Measurements from ENCODE around the gene THAP3.

THAP3 gene

DNA sequence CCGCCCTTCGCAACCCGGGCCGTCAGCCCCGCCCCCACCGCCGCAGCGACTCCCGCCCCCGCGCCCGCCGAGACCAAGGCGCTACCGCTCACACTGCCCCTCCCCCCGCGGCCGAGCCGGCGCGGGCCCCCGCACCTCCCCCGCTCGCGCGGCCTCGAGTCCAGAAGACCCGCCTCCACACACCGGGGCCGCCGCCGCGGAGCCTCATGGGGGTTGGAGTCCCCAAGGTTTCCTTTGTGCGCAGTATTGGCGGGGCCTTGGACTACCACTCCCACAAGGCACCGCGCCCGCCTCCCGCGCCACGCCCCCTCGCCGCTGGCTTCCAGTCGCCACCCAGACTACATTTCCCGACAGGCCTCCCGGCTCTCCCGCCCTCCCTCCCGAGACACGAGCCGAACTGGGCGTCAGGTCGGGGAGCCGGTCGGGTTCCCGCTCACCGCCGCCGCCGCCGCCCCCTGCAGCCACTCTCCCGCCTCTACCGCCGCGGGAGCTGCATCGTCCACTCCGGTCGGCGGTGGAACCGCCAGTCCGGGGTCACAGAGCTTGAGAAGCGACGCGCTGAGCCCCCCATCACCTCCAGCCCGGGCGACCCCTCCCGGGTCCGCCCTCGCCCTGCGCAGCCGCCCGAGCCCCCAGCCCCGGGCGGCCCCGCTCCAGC is 11.2 kb upstream of the THAP3 start, which contains the start of gene PHF13:
Gene PHF13, plus strand, starts transcription at position 371 of the 658 bp plus-strand sequence. CDS start 336 bp downstream, outside the sequence.
- DNase-seq = peak; percentile 99

DNA sequence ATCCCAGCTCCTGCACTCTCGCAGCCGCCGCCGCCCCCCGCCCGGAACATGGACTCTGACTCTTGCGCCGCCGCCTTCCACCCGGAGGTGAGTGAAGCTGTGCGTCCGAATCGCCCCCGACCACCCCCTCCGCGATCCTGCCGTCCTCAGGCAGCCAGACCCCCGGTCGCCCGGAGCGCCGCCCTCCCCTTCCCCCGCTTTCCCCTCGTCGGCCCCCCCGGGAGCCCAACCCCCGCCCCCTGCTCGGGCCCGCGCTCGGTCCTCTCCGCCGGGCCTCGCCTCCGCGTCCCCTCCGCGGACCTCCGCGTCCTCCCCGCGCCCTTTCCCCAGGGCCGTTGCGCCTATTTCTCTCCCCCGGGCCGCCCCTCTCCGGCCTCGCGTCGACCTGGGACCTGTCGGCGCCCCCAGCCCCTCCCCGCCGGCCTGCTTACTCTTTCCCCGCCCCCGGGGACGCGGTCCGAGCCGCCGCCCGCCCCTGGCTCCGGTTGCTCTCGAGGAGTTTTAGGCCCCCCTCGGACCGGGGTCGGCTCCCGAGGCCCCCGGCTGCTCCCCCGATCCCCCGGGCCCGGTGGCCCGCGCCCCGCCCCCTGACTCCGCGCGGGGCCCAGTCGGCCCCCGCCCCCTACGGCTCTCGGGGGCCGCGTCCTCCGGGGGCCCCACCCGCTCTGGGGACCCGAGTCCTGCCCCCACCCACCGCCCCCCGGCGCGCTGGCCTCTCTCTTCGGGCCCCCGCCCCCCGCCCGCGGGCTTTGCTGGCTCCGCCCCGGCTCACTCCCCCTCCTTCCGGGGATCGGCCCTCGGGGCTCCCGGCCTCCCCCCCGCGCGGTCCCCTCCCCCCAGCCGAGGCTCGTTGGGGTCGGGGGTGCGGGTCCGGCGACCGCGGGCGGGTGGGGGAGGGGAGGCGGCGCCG is 10.4 kb upstream of the THAP3 start:
- peak in 1 of 2 experiments; percentile 21 for DNase-seq

DNA sequence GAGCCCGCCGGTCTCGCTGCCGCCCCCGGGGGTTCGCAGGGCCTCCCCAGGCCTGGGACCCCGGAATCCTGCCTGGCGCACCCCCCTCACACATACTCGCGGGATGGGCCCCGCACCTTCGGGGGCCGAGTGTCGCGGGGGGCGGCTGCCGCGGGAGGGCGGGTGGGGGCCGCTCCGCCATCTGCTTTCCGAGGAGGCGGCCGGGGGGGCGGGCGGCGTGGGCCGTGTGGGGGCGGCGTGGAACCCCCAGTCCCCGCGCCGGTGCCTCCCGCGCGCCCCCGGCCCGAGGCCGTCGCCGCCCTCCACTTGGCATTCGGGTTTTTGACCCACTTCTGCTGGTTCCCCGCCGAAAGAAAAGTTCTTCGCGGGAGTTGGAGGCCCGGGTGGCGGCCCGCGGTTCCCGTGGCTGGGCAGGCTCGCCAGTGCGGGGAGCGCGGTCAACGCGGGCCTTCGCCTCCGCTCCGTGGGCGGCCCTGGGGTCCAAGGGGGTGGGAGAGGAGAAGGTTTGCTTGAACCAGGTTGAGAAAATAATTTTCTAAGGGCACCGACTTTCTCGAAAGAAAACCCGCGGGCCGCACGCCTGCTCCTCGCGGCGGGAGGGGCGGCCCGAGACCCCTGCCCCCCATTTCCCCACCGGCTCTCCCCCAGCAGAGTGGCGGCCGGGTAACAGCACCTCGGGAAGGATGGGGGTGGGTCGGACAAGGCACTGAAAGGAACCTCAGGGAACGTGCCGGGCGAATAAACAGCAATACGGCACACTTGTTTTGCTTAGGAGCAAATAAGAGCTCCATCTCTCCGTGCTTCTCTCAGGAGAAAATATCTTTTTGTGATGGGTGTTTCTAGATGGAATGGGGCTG is 9.5 kb upstream of the THAP3 start:
- no peak for DNase-seq

DNA sequence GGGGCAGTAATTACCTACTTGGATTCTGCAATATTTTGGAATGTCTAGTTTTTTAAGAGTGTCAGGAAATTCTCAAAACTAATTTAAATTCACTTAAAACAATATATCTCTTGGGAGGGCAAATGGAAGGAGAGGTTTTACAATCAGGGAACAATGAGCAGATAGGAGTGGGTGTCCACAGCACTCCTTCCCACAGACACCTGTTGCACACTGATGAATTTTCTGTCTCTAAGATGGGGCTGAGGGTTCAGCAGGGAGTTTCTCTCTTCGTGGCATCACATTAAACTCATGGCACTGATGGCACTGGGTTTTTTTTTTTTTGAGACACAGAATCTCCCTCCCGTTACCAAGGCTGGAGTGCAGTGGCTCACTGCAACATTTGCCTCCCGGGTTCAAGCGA is 5.6 kb upstream of the THAP3 start:
- no peak for DNase-seq

DNA sequence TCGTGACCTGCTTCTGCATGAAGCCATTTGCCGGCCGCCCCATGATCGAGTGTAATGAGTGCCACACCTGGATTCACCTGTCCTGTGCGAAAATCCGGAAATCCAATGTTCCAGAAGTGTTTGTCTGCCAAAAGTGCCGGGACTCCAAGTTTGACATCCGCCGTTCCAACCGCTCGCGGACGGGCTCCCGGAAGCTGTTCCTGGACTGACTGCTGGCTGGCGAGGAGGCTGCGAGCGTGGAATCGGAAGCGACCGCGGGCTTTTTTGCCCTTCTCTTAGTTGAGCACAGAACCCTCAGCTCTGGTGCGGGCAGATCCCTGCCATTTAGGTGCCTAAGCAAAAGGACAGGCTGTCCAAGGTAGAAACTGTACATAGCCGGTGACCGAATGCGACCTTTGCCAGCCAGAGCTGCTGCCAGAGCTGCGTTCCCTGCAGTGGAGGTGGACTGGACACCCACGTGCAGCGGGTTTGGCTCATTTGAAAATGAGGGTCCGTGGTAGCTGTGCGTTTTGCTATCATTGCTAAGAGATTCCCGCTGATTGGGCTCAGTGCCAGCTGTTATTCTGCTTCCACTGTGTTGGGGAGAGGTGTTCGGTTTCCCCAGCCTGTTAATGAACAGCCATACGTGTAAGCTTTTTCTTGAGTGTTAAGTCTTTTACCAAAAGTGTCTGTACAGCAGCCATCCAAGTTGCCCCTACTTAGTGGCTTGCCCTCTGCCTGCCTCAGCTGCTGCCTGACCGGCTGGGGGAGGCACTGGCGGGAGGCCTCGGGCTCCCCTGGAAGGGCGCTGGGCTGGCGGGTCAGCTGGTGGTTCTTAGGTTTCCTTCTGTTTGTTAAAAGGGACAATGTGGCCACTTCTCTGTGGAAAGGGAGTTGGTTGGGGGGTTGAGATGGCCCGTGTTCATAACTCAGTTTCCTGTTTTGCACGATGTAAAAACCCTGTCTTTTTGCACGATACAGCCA is 3.0 kb upstream of the THAP3 start:
- DNase-seq = peak in 1 of 2 experiments; percentile 29

DNA sequence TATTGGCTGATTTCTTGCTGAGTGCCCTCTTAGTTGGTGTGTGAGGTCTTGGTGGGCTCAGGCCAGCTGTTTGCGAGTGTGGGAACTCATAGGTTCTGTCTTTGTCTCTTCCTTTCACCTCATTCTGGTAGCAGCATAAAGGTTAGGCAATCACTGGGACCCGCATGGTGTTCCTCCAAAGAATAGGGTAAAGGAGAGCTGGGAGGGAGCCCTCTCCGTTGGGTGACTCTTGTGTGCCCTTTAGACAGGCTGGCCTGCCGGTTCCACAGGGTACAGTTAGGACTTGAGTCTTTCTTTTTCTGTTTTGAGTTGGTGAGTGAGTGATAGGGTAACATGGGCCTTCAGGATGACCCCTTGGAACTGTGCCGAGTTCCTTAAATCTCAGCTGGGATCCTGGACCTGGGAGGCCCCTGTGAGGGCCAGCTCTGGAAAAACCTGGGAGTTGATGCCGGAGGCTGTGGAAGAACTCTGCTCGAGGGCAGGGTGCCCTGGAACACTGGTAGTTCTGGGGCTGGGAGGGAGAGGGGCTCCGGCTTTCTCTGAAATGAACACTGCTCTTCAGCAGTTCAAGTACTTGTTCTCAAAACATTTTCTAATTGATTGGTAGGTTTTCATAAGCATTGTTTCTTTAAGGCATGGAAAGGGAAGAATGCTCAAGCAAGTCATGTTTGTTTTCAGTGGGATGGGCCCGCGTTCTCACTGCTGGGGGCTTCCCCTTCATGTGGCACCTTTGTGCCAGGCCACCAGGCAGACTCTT is 2.1 kb upstream of the THAP3 start:
- DNase-seq = no peak

DNA sequence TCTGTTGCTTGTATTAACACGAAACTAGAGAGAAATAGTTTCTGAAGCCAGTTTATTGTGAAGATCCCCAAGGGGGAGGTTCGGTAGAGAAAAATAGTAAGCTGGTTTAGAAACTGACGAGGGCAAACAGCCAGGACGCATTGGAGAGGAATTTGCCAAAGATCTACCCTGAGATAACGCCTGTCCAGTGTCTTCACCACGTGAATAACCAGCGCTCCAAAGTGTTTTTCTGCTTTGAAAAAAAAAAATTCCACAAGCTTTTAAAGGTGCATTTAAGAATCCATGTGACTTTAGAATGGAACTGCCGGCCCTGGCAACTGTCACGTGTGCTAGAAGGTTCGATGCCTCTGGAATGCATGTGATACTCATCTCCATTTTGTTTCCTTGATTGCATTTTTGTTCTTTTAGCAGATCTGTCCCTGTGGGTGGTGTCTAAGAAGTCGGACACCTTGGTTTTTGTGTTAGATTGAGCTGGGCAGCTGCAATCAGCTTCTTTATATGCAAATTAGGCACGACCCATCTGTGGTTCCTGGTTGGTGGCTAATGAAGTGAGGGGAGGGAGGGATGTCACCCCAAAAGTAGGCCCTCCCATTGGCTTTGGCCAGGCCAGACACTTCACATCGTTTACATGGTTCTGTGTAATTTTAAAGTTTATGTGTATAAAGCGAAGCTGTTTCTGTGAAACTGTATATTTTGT is 1.3 kb upstream of the THAP3 start:
- no peak for DNase-seq

DNA sequence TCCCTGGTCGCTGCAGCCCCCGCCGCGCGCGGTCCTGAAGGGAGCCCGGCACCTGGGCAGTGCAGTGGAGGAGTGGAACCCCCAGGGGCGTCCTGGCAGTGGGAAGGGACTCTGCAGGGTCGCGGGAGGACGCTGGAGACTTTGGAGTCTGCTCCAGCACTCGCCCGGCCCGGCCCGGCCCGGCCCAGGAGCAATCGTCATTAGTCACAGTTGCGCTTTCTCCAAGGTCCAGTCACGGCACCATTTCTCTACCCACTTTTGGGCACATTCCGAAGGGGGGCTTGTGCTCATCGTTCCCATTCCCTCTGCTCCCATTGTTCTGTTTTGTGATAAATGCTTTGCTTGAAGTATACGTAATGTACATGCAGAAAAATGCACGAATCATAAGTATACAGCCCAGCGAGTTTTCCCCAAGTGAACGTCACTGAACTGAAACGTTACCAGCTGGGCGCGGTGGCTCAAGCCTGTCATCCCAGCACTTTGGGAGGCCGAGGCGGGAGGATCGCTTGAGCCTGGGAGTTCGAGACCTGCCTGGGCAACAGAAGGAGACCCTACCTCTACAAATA is 999 bp downstream of the THAP3 start:
- no peak for DNase-seq

DNA sequence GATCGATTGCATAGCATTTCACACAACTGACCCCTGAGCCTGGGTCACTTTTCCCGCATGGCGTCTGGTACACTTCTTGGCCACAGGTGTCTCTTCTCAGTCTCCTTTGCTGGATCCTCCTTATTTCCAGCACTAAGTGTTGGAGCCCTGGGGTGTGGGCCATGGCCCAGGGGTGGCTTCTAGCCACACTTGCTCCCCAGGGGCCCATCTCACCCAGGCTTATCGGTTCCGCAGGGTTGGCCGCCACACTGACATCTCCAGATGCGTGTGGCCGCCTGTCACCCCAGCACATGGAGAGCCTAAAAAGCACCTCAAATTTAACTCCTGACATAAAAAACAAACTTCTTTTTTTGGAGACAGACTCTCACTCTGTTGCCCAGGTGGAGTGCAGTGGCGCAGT is 2.4 kb downstream of the THAP3 start:
- DNase-seq = no peak

DNA sequence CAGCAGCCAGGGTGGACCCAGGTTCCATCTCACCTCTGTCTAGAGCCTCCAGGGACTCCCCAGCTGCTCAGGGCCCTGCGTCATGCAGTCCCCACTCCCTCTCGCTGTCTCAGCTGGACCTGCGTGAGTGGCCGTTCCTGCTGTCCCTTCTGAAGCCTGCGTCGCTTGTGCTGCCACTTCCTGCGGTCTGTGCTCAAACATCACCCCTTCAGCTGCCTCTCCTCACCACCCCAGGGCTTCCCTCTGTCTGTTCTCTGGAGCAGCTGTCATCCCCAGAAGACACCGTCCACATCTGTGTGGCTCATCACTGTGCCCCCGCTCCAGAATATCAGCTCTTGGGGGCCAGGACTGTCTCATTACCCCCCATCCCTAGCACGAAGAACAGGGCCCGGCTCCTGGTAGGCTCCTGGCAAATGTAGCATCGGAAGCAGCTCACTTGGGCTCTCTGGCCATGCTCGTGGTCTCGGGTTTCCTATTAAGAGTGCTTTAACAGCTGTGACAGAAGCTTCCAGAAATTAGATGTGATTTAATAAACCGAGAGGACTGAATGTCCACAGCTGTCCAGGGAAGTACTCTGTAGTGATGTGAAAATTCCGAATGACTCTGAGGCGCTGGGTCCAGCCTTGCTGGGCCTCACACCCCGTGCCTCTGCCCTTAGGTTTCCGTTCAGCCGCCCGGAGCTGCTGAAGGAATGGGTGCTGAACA is 3.3 kb downstream of the THAP3 start:
- DNase-seq = no peak

DNA sequence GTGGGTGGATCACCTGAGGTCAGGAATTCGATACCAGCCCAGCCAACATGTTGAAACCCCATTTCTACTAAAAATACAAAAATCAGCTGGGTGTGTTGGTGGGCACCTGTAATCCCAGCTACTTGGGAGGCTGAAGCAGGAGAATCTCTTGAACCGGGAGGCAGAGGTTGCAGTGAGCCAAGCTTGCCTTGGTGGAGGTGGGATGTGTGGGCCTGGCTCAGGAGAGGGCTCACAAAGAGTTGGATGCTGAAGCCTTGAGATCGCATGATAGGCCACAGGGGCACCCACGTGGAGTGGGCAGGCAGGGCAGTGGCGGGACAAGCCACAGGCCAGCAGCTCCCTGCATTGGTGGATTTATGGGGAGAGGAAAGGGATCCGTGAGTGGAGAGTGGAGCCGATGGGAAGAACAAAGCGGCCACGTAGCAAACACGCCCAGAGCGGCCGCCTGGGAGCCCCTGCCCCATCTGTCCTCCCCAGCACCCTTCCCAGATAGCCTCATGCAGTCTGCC is 4.4 kb downstream of the THAP3 start:
- DNase-seq = no peak

DNA sequence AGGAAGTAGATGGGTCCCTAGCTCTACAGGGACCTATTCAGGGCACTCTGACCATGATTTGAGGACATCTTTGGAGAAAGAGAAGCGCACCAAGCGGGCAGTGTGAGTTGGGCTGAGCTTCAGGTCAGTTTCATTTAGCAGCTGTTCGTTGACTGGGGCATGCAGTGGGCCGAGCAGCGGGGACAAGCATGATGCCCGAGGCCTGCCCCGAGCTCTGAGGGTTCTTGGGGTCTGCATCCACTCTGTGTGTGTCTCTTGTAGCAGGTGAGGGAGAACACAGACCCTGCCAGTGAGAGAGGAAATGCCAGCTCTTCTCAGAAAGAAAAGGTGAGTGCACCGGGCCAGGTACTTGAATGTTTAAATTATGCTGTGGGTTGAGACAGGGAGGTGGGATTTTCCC is 5.4 kb downstream of the THAP3 start:
- no peak for DNase-seq

DNA sequence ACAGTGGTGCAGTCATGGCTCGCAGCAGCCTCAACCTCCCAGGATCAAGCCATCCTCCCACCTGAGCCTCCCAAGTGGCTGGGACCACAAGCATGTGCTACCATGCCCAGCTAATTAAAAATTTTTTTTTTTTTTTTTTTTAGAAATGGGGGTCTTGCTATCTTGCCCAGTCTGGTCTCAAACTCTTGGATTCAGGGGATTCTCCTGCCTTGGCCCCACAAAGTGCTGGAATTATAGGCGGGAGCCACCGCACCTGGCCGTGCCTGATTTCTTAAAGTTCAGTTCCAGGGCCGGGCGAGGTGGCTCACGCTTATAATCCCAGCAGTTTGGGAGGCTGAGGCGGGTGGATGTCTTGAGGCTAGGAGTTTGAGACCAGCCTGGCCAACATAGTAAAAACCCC is 6.4 kb downstream of the THAP3 start:
- DNase-seq = no peak

DNA sequence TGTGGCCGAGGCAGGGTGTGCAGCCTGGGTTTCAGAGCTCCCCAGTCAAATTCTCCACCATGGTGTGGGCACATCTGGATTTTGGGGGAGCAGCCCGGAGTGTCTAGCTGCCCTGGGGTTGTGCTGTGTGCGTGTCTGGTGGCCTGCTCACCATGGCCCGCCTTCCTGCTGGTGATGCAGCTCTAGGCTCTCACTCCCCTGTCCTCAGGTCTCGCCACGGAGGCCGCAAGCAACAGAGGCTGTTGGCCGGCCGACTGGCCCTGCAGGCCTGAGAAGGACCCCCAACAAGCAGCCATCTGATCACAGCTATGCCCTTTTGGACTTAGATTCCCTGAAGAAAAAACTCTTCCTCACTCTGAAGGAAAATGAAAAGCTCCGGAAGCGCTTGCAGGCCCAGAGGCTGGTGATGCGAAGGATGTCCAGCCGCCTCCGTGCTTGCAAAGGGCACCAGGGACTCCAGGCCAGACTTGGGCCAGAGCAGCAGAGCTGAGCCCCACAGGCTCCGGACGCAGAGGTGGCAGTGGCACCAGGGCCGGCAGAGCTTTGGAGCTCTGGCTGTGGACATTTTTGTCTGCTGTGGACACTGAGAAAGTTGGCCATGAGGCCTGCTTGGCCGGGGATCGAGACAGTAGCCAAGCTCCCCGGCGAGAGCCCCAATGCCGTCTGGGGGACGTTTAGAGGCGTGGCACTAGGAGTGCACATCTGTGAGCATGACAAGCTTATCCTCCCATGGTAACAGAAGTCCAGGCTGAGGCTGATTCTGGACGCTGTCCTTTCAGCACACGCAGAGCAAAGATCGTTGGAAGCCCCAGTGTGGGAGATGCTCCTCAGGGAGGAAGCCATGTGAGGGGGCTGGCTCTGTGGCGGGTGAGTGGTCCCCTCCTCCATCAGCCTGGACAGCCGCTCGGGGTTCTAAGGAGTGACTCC is 8.2 kb downstream of the THAP3 start:
- no peak for DNase-seq

DNA sequence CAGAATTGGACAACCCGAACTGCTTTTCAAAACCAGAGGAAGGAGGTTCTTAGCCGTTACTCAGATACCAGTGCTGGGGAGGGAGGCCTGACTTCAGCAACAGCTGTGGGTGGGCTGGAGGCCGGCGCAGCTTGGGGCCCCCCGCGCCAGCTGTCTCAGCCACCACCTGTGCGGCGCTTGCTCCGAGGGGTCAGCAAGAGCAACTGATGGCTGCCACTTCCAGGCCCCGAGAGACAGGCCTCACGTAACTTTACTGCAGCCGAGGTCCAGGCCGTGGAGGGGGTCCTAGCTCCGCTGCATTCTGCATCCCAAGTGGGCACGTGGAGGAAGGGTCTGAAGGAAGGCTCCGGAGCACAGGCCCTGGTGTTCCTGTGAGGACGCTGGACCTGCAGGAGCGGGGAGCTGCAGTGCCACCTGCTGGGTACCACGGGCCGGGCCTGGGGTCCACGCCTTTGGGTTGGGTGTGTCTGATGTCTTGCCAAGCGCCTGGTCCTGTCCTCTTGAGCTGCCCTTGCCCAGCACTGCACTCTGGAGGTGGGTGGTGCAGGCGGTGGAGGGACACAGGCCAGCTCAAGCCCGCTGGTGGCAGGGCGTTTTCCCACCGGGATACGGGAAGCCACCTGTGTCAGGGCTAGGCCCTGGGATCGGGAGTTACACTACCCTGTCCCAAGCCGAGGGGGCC is 9.8 kb downstream of the THAP3 start:
- DNase-seq = no peak

DNA sequence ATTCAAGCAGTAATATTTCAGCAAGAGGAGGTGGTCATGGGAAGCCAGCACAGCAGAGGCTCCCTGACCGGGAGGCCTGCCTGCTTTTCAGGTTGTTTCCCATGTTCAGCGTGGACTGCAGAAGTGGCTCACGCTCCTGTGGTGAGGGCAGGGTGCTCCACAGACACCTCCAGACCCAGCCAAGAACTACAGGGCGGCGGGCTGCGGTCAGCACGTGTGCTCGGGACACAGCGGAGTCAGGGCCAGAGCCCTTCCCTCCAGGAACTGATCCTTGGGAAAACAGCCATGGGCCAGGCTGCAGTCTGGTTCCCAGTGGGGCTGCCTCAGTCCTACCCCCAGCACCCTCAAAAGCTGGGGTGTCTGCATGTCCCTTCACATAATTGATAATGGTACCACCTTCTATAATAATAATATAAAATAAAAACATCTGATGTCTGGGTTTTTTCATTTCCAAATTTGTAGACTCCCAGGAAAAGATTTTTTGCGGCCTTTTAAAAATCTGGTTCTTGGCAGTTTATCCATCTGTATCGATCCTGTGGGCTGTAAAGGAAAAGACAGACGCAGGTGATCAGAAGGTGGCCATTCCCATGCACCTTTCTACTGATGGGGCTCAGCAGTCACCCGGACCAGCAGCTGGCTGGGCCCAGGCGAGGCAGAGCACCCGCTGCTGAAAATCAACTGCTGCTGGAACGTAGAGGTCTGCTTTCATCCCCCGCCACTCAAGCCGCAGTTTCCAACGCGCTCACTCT is 10.7 kb downstream of the THAP3 start:
- no peak for DNase-seq
